ENCODE measurements around the gene COL12A1.

DNA sequence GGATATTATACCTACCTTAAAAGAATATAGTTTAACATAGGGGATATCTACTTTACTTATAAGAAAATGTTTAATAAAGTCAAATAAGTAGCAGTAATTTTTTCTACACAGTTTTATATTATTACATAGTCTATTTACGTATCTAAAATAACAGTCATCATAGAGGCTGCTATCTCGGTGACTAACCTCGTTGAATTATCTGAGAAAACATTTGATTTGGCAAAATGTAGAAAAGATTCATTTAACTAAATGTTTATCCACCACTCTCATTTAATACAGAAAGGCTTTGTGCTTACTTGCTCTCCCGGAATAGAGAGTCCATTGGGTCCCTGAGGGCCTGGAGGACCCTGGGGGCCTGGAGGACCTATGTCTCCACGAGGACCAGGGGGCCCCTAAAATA, 103.6 kb downstream of the COL12A1 start:
- TF ChIP-seq GLI4 (CRISPR knock-in tag; IDR thresholded peaks at IDR 0.05; ENCODE audit: borderline replicate concordance), result no peak
- no peak for TF ChIP-seq ZNF850 (CRISPR knock-in tag; conservative IDR thresholded peaks at IDR 0.05)
- TF ChIP-seq RAD21 (CRISPR knock-in tag; IDR thresholded peaks at IDR 0.05), result no peak
